NCI-H2029 treated with DMSO at 0.1 percent for 48 hours (cell line): Measurements from ENCODE around the gene ZNF512B.
"Not testable (repeated sequence)": the region's sequence is repeated elsewhere in the genome, so short reads cannot be mapped to it uniquely, and the experiment has no call there.

Source experiments
- DNase-seq: peaks from one replicate; lab custom pipeline; 2025; lab: John Stamatoyannopoulos, UW

The ZNF512B gene

GRCh38 chr20:63962426-63963347, 7.0 kb downstream of the ZNF512B start:
- no peak for DNase-seq

- no peak for DNase-seq
Measured at GRCh38 chr20:63961664-63962425, 7.9 kb downstream of the ZNF512B start.

GRCh38 chr20:63960654-63961621, 8.8 kb downstream of the ZNF512B start:
- DNase-seq = not testable (repeated sequence)

GRCh38 chr20:63959699-63960075, 10.0 kb downstream of the ZNF512B start:
- no peak for DNase-seq

GRCh38 chr20:63958964-63959698, 10.6 kb downstream of the ZNF512B start:
- no peak for DNase-seq

GRCh38 chr20:63958471-63958870, 11.3 kb downstream of the ZNF512B start:
- no peak for DNase-seq

GRCh38 chr20:63957690-63958441, 11.9 kb downstream of the ZNF512B start:
- peak; percentile 83 for DNase-seq

- no peak for DNase-seq
Measured at GRCh38 chr20:63957004-63957689, 12.6 kb downstream of the ZNF512B start.

- DNase-seq = peak; percentile 32
Measured at GRCh38 chr20:63956664-63957003, 13.1 kb downstream of the ZNF512B start.

- DNase-seq = no peak
Measured at GRCh38 chr20:63955827-63956663, 13.7 kb downstream of the ZNF512B start, which contains the start of gene UCKL1. Gene UCKL1, minus strand, starts transcription at chr20:63956416. Its CDS starts 44 bp downstream, at chr20:63956372.

- no peak for DNase-seq
Measured at GRCh38 chr20:63955281-63955826, 14.4 kb downstream of the ZNF512B start.

- no peak for DNase-seq
Measured at GRCh38 chr20:63953764-63954429, 15.8 kb downstream of the ZNF512B start.

- DNase-seq = no peak
Measured at GRCh38 chr20:63952769-63953168, 17.0 kb downstream of the ZNF512B start.

GRCh38 chr20:63952210-63952535, 17.6 kb downstream of the ZNF512B start:
- no peak for DNase-seq

- no peak for DNase-seq
Measured at GRCh38 chr20:63951398-63952209, 18.1 kb downstream of the ZNF512B start.

- DNase-seq = no peak
Measured at GRCh38 chr20:63950701-63951397, 18.9 kb downstream of the ZNF512B start.
